Frontal cortex (tissue), 4 donors: ENCODE data around the gene BRWD1. TPM values are rescaled to one million over a fixed set of nuclear protein-coding genes. Genes with fewer than 3 reads are reported as not detected.
"Not testable (repeated sequence)": the region's sequence is repeated elsewhere in the genome, so short reads cannot be mapped to it uniquely, and the experiment has no call there.

Source experiments
- DNase-seq, 2 donors: peaks; one replicate each; pipeline ENCODE4 v3.0.0; 2012; ENCODE audit warnings: low spot score in 2 of 2
- FAIRE-seq: peaks from 2 replicates; lab custom pipeline; 2012; peaks lifted over from hg19 to GRCh38; lab: Jason Lieb, UNC
- small RNA-seq: library from RNA; depleted of rRNA; stranded (forward); fragments of <200 nt; gene quantifications from one replicate; pipeline ENCODE3, GENCODE V24; 2014
- total RNA-seq: library from RNA; depleted of rRNA; stranded (reverse); fragments of >200 nt; gene quantifications from one replicate; pipeline ENCODE4 v1.2.3, GENCODE V29; 2014
- donor health status: control.
- donor health status: control.
- donor health status: control.

The BRWD1 gene
- total RNA-seq, 1 donor from 2014 or later = 399 TPM

- no peak for FAIRE-seq
- DNase-seq = no peak
Observed at GRCh38 chr21:39149882-39150281, 163.6 kb downstream of the BRWD1 start.

GRCh38 chr21:39148975-39149374 lies 164.5 kb downstream of the BRWD1 start:
- DNase-seq = no peak
- no peak for FAIRE-seq

GRCh38 chr21:39144191-39144590 lies 169.2 kb downstream of the BRWD1 start:
- DNase-seq (no peak), FAIRE-seq (no peak)

- FAIRE-seq (no peak), DNase-seq (no peak)
Observed at GRCh38 chr21:39142972-39143371, 170.5 kb downstream of the BRWD1 start.

GRCh38 chr21:39141502-39141901 lies 171.9 kb downstream of the BRWD1 start:
- DNase-seq (no peak), FAIRE-seq (no peak)

GRCh38 chr21:39137248-39138178 lies 175.9 kb downstream of the BRWD1 start:
- no peak for FAIRE-seq

GRCh38 chr21:39136711-39137110 lies 176.7 kb downstream of the BRWD1 start:
- DNase-seq (no peak), FAIRE-seq (no peak)

More at GRCh38 chr21:39137248-39138178, 175.9 kb downstream of the BRWD1 start:
- DNase-seq = no peak

GRCh38 chr21:39136138-39136537 lies 177.3 kb downstream of the BRWD1 start:
- DNase-seq, FAIRE-seq: not testable (repeated sequence)

- FAIRE-seq (no peak), DNase-seq (no peak)
Observed at GRCh38 chr21:39134288-39134810, 179.1 kb downstream of the BRWD1 start.

Small RNA genes lying within 50 kb of the gene (small RNA-seq; reads per million reads assigned to genes)
- gene RF00019 = not detected

Other genes starting within 250 kb of the BRWD1 start
- gene PSMG1, start 130.2 kb downstream of the BRWD1 start, total RNA-seq = 27.3 TPM
- 143 TPM for gene HMGN1, start 35.5 kb upstream of the BRWD1 start, total RNA-seq
- under 0.01 TPM for gene LCA5L, start 132.1 kb upstream of the BRWD1 start, total RNA-seq
- 1.6 TPM for gene SH3BGR, start 138.3 kb upstream of the BRWD1 start, total RNA-seq